ENCODE measurements around the gene HAUS6. TPM values are rescaled to one million over a fixed set of nuclear protein-coding genes. Genes with fewer than 3 reads are reported as not detected.

HAUS6 gene
- total and polyA plus RNA-seq, 10 donors = 4.4 to 13.5 (median 11.9) TPM

- DNase-seq = peak; percentile 98
- no peaks in the 10 kb centered on the region for H3K9me3 ChIP-seq
- peaks cover 30 to 55% (median 45%) of the 10 kb centered on the region in 6 donors for H3K4me1 ChIP-seq
- TF ChIP-seq POLR2AphosphoS5 (IDR thresholded peaks at IDR 0.05) (peak; percentile 93 to 96 (median 94)), CTCF (IDR thresholded peaks at IDR 0.05 in 8 of 11, conservative IDR thresholded peaks at IDR 0.05 in 3 of 11) (peak; percentile 75 to 95 (median 90)), POLR2A (IDR thresholded peaks at IDR 0.05) (peak; percentile 22 to 80 (median 35))
- intact Hi-C loops (cut with DNase I; ENCODE audit: low total_unique reads) = loop anchor here (10.0 kb wide), 1 partner anchor 126 kb away; no protein-coding TSS in a partner anchor
- WGBS, 5 donors = 0 to 2% (median 0%) methylated on average over 49 to 82 of the region's 82 CpGs
- H3K36me3 ChIP-seq = peaks cover 0 to 15% (median 0%) of the 10 kb centered on the region in 6 donors
- H3K27ac ChIP-seq = peak within 1 kb of the TSS; percentile 94 to 98 (median 97)
- H3K27me3 ChIP-seq (replicated peaks in 1 of 7) = no peaks in the 10 kb centered on the region
- H3K4me3 ChIP-seq = peak within 1 kb of the TSS; percentile 72 to 96 (median 81)
Measured at GRCh38 chr9:19048966-19049916, 53.5 kb downstream of the HAUS6 start, which contains the start of gene RRAGA. RRAGA (plus strand) TSS chr9:19049427; CDS start chr9:19049660, 233 bp downstream.

- intact Hi-C loops (cut with DNase I; ENCODE audit: low total_unique reads) = no loop called here
- H3K27me3 ChIP-seq (replicated peaks in 1 of 7) = peaks cover 0 to 9% (median 0%) of the 10 kb centered on the region in 7 donors
- no peak for DNase-seq
- H3K4me3 ChIP-seq = no peak overlapping the region
- 95 to 100% (median 96%) methylated on average over 5 of the region's 5 CpGs for WGBS, 5 donors
- H3K9me3 ChIP-seq = no peaks in the 10 kb centered on the region
- no peaks in the 10 kb centered on the region for H3K36me3 ChIP-seq
- no peak overlapping the region for H3K27ac ChIP-seq
- H3K4me1 ChIP-seq = no peaks in the 10 kb centered on the region
- TF ChIP-seq POLR2AphosphoS5 (IDR thresholded peaks at IDR 0.05) (no peak), POLR2A (IDR thresholded peaks at IDR 0.05) (no peak), CTCF (IDR thresholded peaks at IDR 0.05 in 8 of 11, conservative IDR thresholded peaks at IDR 0.05 in 3 of 11) (no peak)
Measured at GRCh38 chr9:19036611-19037010, 66.1 kb downstream of the HAUS6 start.

GRCh38 chr9:19033015-19033414 lies 69.7 kb downstream of the HAUS6 start, which contains the start of gene SAXO1:
SAXO1 (minus strand) TSS chr9:19033209; CDS start chr9:19032908, 301 bp downstream.
- intact Hi-C loops (cut with DNase I; ENCODE audit: low total_unique reads) = no loop called here
- WGBS, 5 donors = 87 to 94% (median 87%) methylated on average over 19 to 20 of the region's 20 CpGs
- no peak within 1 kb of the TSS for H3K4me3 ChIP-seq

More at GRCh38 chr9:19033015-19033414, 69.7 kb downstream of the HAUS6 start, which contains the start of gene SAXO1:
- TF ChIP-seq POLR2AphosphoS5 (IDR thresholded peaks at IDR 0.05) = no peak
- no peak for TF ChIP-seq CTCF (IDR thresholded peaks at IDR 0.05 in 8 of 11, conservative IDR thresholded peaks at IDR 0.05 in 3 of 11)
- no peak for TF ChIP-seq POLR2A (IDR thresholded peaks at IDR 0.05)
- Histone ChIP-seq H3K27ac (no peak within 1 kb of the TSS), H3K9me3 (no peaks in the 10 kb centered on the region), H3K36me3 (no peaks in the 10 kb centered on the region), H3K4me1 (peaks cover 0 to 9% (median 0%) of the 10 kb centered on the region in 6 donors), H3K27me3 (replicated peaks in 1 of 7) (peaks cover 0 to 18% (median 0%) of the 10 kb centered on the region in 7 donors)
- no peak for DNase-seq

All from spleen (tissue), 11 donors.